ENCODE results near the gene GNB1L.

GRCh38 chr22:19827341-19828034 lies 27.2 kb downstream of the GNB1L start:
- TF ChIP-seq CTCF (IDR thresholded peaks at IDR 0.05; ENCODE audit: low read length) (no peak), EZH2phosphoT487 (IDR thresholded peaks at IDR 0.05; ENCODE audit: low read length) (no peak), EZH2 (optimal IDR thresholded peaks at IDR 0.05; ENCODE audit: low read depth, low read length) (no peak)
